HK-2 (cell line): Measurements from ENCODE around the gene TBC1D19.
A peak's percentile ranks its signal among the peaks of the same experiment; 100 is the strongest.
"Not testable (repeated sequence)": the region's sequence is repeated elsewhere in the genome, so short reads cannot be mapped to it uniquely, and the experiment has no call there.

Experiments
- DNase-seq: peaks from one replicate; pipeline ENCODE4 v3.0.0-alpha.2; 2018; ENCODE audit not compliant: unreplicated experiment

TBC1D19 gene

GRCh38 chr4:26583865-26584652 is at the start of gene TBC1D19:
Gene TBC1D19, plus strand, starts transcription at chr4:26584084. Its CDS starts 110 bp downstream, at chr4:26584194.
- DNase-seq = peak; percentile 92

- no peak for DNase-seq
Observed at GRCh38 chr4:26542991-26543390, 40.9 kb upstream of the TBC1D19 start.

GRCh38 chr4:26544421-26544820 is 39.5 kb upstream of the TBC1D19 start:
- no peak for DNase-seq

GRCh38 chr4:26548379-26548778 is 35.5 kb upstream of the TBC1D19 start:
- DNase-seq = not testable (repeated sequence)

- DNase-seq = no peak
Observed at GRCh38 chr4:26557164-26557563, 26.7 kb upstream of the TBC1D19 start.

- DNase-seq = no peak
Observed at GRCh38 chr4:26558166-26558895, 25.6 kb upstream of the TBC1D19 start.

GRCh38 chr4:26566133-26566532 is 17.8 kb upstream of the TBC1D19 start:
- DNase-seq = no peak

- DNase-seq = no peak
Observed at GRCh38 chr4:26568446-26568994, 15.4 kb upstream of the TBC1D19 start.

GRCh38 chr4:26570596-26570995 is 13.3 kb upstream of the TBC1D19 start:
- DNase-seq = no peak

GRCh38 chr4:26573389-26573794 is 10.5 kb upstream of the TBC1D19 start:
- no peak for DNase-seq

- DNase-seq = no peak
Observed at GRCh38 chr4:26574563-26574962, 9.3 kb upstream of the TBC1D19 start.

- DNase-seq = no peak
Observed at GRCh38 chr4:26576231-26576739, 7.6 kb upstream of the TBC1D19 start.

- no peak for DNase-seq
Observed at GRCh38 chr4:26577066-26577465, 6.8 kb upstream of the TBC1D19 start.

- DNase-seq = no peak
Observed at GRCh38 chr4:26579169-26579568, 4.7 kb upstream of the TBC1D19 start.

GRCh38 chr4:26581341-26581740 is 2.5 kb upstream of the TBC1D19 start:
- not testable (repeated sequence) for DNase-seq

GRCh38 chr4:26583538-26583864 is 383 bp upstream of the TBC1D19 start:
- no peak for DNase-seq

GRCh38 chr4:26584725-26585124 is 841 bp downstream of the TBC1D19 start:
- no peak for DNase-seq

- no peak for DNase-seq
Observed at GRCh38 chr4:26589705-26590104, 5.8 kb downstream of the TBC1D19 start.

- DNase-seq = peak; percentile 41
Observed at GRCh38 chr4:26590639-26591038, 6.8 kb downstream of the TBC1D19 start.

GRCh38 chr4:26593557-26593956 is 9.7 kb downstream of the TBC1D19 start:
- not testable (repeated sequence) for DNase-seq

- no peak for DNase-seq
Observed at GRCh38 chr4:26594371-26594770, 10.5 kb downstream of the TBC1D19 start.

- no peak for DNase-seq
Observed at GRCh38 chr4:26594778-26595177, 10.9 kb downstream of the TBC1D19 start.

GRCh38 chr4:26596843-26597242 is 13.0 kb downstream of the TBC1D19 start:
- no peak for DNase-seq
